Measurements from ENCODE around the gene IGSF3.
"Not testable (repeated sequence)": the region's sequence is repeated elsewhere in the genome, so short reads cannot be mapped to it uniquely, and the experiment has no call there.

GRCh38 chr1:116625155-116625554 lies 42.4 kb downstream of the IGSF3 start:
- not testable (repeated sequence) for TF ChIP-seq CTCF (conservative IDR thresholded peaks at IDR 0.05; ENCODE audit: low read depth, low read length); EZH2 (IDR thresholded peaks at IDR 0.05; ENCODE audit: borderline replicate concordance, low read depth, low read length, poor library complexity, severe bottlenecking)

All from A673 (cell line).